ENCODE results near the gene OPRL1. TPM values are rescaled to one million over a fixed set of nuclear protein-coding genes. Genes with fewer than 3 reads are reported as not detected.

Gene OPRL1
- total and polyA plus RNA-seq, 2 of the 8 experiments (the other 6 are each of a cell fraction or from before 2014, with no cell fraction given): 0.63 to 0.98 TPM

- no peaks in the 10 kb centered on the region for H3K36me3 ChIP-seq (ENCODE audit: control insufficient read depth in 2 of 4, insufficient read depth in 4 of 4, low read length in 3 of 4)
- ChIA-PET CTCF (ENCODE audit: partially characterized antibody) (interaction anchor here (0.6 to 2.5 kb wide), 7 partner anchors 9 to 301 kb away, joined by 3 to 17 read pairs (median 4); partner anchors contain the start of genes OPRL1 and RGS19), POLR2A (ENCODE audit: partially characterized antibody) (interaction anchor here (0.8 to 4.5 kb wide), 6 partner anchors 8 to 86 kb away, joined by 3 to 27 read pairs (median 4); partner anchors contain the start of genes OPRL1, PRPF6 and RGS19)
- no peak overlapping the region for H3K23ac ChIP-seq (ENCODE audit: insufficient read length)
- no peak for DNase-seq (ENCODE audit: low read depth in 1 of 2, low spot score in 2 of 2)
- peaks cover 2 to 9% of the 10 kb centered on the region in 2 experiments for H4K20me1 ChIP-seq (replicated peaks in 1 of 2; ENCODE audit: control insufficient read depth in 1 of 2, insufficient read depth in 2 of 2, low read length in 2 of 2)
- no peak overlapping the region for H3K14ac ChIP-seq (ENCODE audit: insufficient read length)
- H3K9ac ChIP-seq (replicated peaks in 1 of 4; ENCODE audit: extremely low read depth in 1 of 4, low read depth in 3 of 4, low read length in 3 of 4): no peak overlapping the region
- H2BK12ac ChIP-seq (ENCODE audit: low read depth, low read length): no peak overlapping the region
- H2AK5ac ChIP-seq (ENCODE audit: low read depth, low read length): no peak overlapping the region
- H3K4me2 ChIP-seq (ENCODE audit: insufficient read depth in 1 of 2, low read depth in 2 of 2, low read length in 2 of 2): 0 out of 4 replicates have a peak overlapping the region, but pooled peaks of 1 of the 2 experiments have one; percentile 1
- H3K4me3 ChIP-seq (ENCODE audit: extremely low read depth in 1 of 4, insufficient read depth in 2 of 4, low read depth in 3 of 4, low read length in 4 of 4): no peak overlapping the region
- H3K79me2 ChIP-seq (ENCODE audit: control insufficient read depth in 1 of 2, insufficient read depth in 2 of 2, low read length in 2 of 2): no peaks in the 10 kb centered on the region
- no peak for FAIRE-seq
- TF ChIP-seq SIN3A (conservative IDR thresholded peaks at IDR 0.05 in 1 of 2, IDR thresholded peaks at IDR 0.05 in 1 of 2; ENCODE audit: low read depth in 1 of 2, low read length in 2 of 2) (0 out of 4 replicates have a peak, but pooled peaks of 1 of the 2 experiments have one; percentile 23), TAF1 (IDR thresholded peaks at IDR 0.05; ENCODE audit: low read depth, low read length) (no peak)
- no peaks in the 10 kb centered on the region for H3K27me3 ChIP-seq (replicated peaks in 1 of 4; ENCODE audit: control insufficient read depth in 3 of 4, extremely low read depth in 1 of 4, insufficient read depth in 3 of 4, low read length in 3 of 4)
- H3K18ac ChIP-seq (ENCODE audit: extremely low read depth, low read length): no peak overlapping the region
- no peak overlapping the region for H3K56ac ChIP-seq (replicated peaks; ENCODE audit: insufficient read length, low read depth, low read length)
- no peak overlapping the region for H4K91ac ChIP-seq (replicated peaks; ENCODE audit: insufficient read length, low read length)
- no peak overlapping the region for H2BK120ac ChIP-seq (replicated peaks; ENCODE audit: low read depth, low read length)
- no peak overlapping the region for H4K8ac ChIP-seq (ENCODE audit: extremely low read depth, insufficient read depth, low read length)
- no peaks in the 10 kb centered on the region for H3K9me3 ChIP-seq (ENCODE audit: insufficient read depth in 2 of 2, low read depth in 1 of 2, low read length in 1 of 2)
- no peak overlapping the region for H2AFZ ChIP-seq (ENCODE audit: low read length)
- peaks cover 2% of the 10 kb centered on the region; the same call in 1 of the 2 replicates for H3K23me2 ChIP-seq (ENCODE audit: low read depth, low read length)
- H3K4ac ChIP-seq (replicated peaks; ENCODE audit: insufficient read length, low read depth, low read length): no peak overlapping the region
- H2BK20ac ChIP-seq (ENCODE audit: low read length): no peak overlapping the region
- H4K5ac ChIP-seq (ENCODE audit: insufficient read length, low read depth, low read length): no peak overlapping the region
- peaks cover 3 to 20% (median 10%) of the 10 kb centered on the region in 4 experiments for H3K4me1 ChIP-seq (replicated peaks in 1 of 4; ENCODE audit: control insufficient read depth in 3 of 4, insufficient read depth in 4 of 4, low read length in 3 of 4)
- 46% methylated on average over 5 of the region's 5 CpGs; no CpG with 5 or more reads in 1 of the 2 experiments for WGBS, 2 experiments (ENCODE audit: extremely low coverage in 1 of 2, insufficient coverage in 1 of 2, insufficient read length in 1 of 2, insufficient replicate concordance in 2 of 2, low coverage in 1 of 2, low lambda C conversion rate in 2 of 2, missing lambda C conversion rate in 1 of 2)
- H2BK15ac ChIP-seq (ENCODE audit: low read length): peak overlapping the region; percentile 65; the same call in 1 of the 2 replicates
- H3K27ac ChIP-seq (ENCODE audit: low read depth, low read length): no peak overlapping the region
- H2BK5ac ChIP-seq (ENCODE audit: low read depth, low read length): 0 out of 2 replicates have a peak overlapping the region, but pooled peaks have one; percentile 44
- no peaks in the 10 kb centered on the region for H3K79me1 ChIP-seq (ENCODE audit: low read depth, low read length)
These were observed 13.9 kb upstream of the OPRL1 start for GRCh38 chr20:64065974-64066343.
